Sigmoid colon (tissue), 7 donors: ENCODE data around the gene LPP. TPM values are rescaled to one million over a fixed set of nuclear protein-coding genes. Genes with fewer than 3 reads are reported as not detected.

Source experiments
- DNase-seq: peaks from one replicate; pipeline ENCODE4 v3.0.0-alpha.2; 2019
- H3K27ac ChIP-seq, 4 donors: fragments of 200-600 bp; sonication (generic); one replicate each; pipeline ENCODE4 v1.5.1; 2016 to 2019; ENCODE audit warnings: mild to moderate bottlenecking in 1 of 4
- H3K27me3 ChIP-seq, 3 donors: fragments of 200-600 bp; sonication (generic); one replicate each; pipeline ENCODE4 v1.5.1; 2019; ENCODE audit warnings: mild to moderate bottlenecking in 1 of 3
- H3K36me3 ChIP-seq, 4 donors: fragments of 200-600 bp; sonication (generic); one replicate each; pipeline ENCODE4 v1.5.1; 2016 to 2019
- H3K4me1 ChIP-seq, 4 donors: fragments of 200-600 bp; sonication (generic); one replicate each; pipeline ENCODE4 v1.5.1; 2017 to 2019
- H3K4me3 ChIP-seq, 4 donors: fragments of 200-600 bp; sonication (generic); one replicate each; pipeline ENCODE4 v1.5.1; 2017 to 2019; ENCODE audit warnings: mild to moderate bottlenecking in 2 of 4, moderate library complexity in 1 of 4
- H3K9me3 ChIP-seq, 4 donors: fragments of 200-600 bp in 3 of 4; sonication (generic) in 3 of 4; one replicate each; pipeline versions ENCODE4 v1.5.1 to v1.6.1; 2013 to 2019
- EP300 ChIP-seq, 4 donors: sonication (generic); formaldehyde crosslinking; IDR thresholded peaks; one replicate each; pipeline ENCODE4 v1.6.1; 2017; ENCODE audit warnings: antibody characterized with exemption in 4 of 4
- POLR2A ChIP-seq, 2 donors: fragments of 450-650 bp; IDR thresholded peaks; one replicate each; pipeline ENCODE4 v1.6.1; 2016; ENCODE audit warnings: antibody characterized with exemption in 2 of 2, mild to moderate bottlenecking in 2 of 2, moderate library complexity in 2 of 2
- POLR2AphosphoS5 ChIP-seq, 4 donors: sonication (generic); formaldehyde crosslinking; IDR thresholded peaks; one replicate each; pipeline ENCODE4 v1.6.1; 2017; ENCODE audit warnings: antibody characterized with exemption in 4 of 4
- WGBS, 2 donors: extraction: QIAGEN DNeasy Blood & Tissue Kit; methylation state at CpG; one replicate each; pipeline ENCODE4 v1.1.7; 2013; 5-methylcytosine and 5-hydroxymethylcytosine counted together
- intact Hi-C: fragments of 100-400 bp; cut with DNase I; formaldehyde crosslinking; loops from one replicate; pipeline ENCODE4 v1.15.1; 2023
- polyA plus RNA-seq, 3 donors: library from polyadenylated mRNA; stranded (reverse); fragments of 200-250 nt; gene quantifications; one replicate each; pipeline ENCODE4 v1.2.3, GENCODE V29; 2013
- total RNA-seq, 4 donors: library from RNA; depleted of rRNA; stranded (reverse); fragments of >200 nt; gene quantifications; one replicate each; pipeline ENCODE4 v1.1.0, GENCODE V29; 2016
- TF ChIP-seq, protein P1 (sequence below), 4 experiments: fragments of 450-650 bp in 3 of 4; fragments of 200-600 bp in 1 of 4; IDR thresholded peaks; one replicate each; pipeline ENCODE4 v1.5.1; 2016 to 2019; ENCODE audit warnings: antibody characterized with exemption in 4 of 4, mild to moderate bottlenecking in 3 of 4, moderate library complexity in 2 of 4
- donor health status: healthy with polysubstance abuse.
- donor health status: Bipolar disorder and iron deficiency.
- donor health status: healthy.

Gene LPP
- total and polyA plus RNA-seq, 7 donors = 5.3 to 1,773 (median 824) TPM

DNA sequence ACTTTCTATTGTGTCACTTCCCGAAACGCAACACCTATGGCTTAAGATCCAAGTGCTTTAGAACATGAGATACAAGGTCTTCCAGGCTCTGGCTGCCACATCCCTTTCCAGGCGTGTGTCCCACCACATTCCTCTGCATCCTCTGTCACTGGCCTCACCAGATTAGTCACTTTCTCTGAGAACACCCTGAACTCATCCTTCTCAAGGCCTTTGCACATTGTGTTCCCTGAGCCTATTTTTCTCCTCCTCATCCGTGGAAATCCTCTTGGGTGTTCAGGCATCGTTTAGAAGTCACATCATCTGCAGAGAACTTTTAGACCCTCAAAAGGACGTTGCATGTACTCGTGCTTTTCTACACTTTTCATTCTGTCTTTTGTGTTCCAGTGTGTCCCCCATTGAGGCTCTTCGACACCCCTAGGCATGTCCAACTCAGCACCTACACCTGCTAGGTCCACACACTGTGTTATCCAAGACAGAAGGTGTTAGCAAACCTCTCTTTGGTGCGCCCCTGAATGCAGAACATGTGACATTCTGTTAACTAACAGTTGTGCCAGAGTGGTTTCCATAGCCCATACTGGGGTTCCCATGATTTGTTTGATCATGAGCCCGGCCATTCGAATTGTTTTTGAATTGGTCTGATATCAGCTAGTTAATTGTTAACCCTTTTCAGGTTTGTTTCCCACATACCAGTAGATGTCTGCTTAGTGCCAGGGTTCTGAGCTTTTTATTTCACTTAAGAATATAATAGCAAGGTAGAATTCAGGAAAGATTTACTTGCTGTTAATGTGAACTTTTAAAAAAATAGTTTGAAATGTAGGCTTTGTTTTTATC is 67.2 kb downstream of the LPP start:
- TF ChIP-seq, protein P1, sequence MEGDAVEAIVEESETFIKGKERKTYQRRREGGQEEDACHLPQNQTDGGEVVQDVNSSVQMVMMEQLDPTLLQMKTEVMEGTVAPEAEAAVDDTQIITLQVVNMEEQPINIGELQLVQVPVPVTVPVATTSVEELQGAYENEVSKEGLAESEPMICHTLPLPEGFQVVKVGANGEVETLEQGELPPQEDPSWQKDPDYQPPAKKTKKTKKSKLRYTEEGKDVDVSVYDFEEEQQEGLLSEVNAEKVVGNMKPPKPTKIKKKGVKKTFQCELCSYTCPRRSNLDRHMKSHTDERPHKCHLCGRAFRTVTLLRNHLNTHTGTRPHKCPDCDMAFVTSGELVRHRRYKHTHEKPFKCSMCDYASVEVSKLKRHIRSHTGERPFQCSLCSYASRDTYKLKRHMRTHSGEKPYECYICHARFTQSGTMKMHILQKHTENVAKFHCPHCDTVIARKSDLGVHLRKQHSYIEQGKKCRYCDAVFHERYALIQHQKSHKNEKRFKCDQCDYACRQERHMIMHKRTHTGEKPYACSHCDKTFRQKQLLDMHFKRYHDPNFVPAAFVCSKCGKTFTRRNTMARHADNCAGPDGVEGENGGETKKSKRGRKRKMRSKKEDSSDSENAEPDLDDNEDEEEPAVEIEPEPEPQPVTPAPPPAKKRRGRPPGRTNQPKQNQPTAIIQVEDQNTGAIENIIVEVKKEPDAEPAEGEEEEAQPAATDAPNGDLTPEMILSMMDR (IDR thresholded peaks at IDR 0.05) = no peak
- peak; percentile 95 to 100 (median 100) for TF ChIP-seq EP300 (IDR thresholded peaks at IDR 0.05)
- TF ChIP-seq POLR2A (IDR thresholded peaks at IDR 0.05) = no peak
- peak; percentile 81 to 96 (median 89) for TF ChIP-seq POLR2AphosphoS5 (IDR thresholded peaks at IDR 0.05)
- H3K27me3 ChIP-seq = no peaks in the 10 kb centered on the region
- 74 to 83% methylated on average over 11 of the region's 11 CpGs for WGBS, 2 donors
- peak; percentile 91 for DNase-seq
- peak overlapping the region in 2 of 4 donors; percentile 22 to 25 for H3K4me3 ChIP-seq
- H3K9me3 ChIP-seq = no peaks in the 10 kb centered on the region
- H3K36me3 ChIP-seq = no peaks in the 10 kb centered on the region
- peak overlapping the region; percentile 84 to 97 (median 93) for H3K27ac ChIP-seq
- intact Hi-C loops = loop anchor here (2.0 to 5.0 kb wide), 2 partner anchors 46 to 726 kb away; no protein-coding TSS in a partner anchor
- H3K4me1 ChIP-seq = peaks cover 2 to 99% (median 95%) of the 10 kb centered on the region in 4 donors

DNA sequence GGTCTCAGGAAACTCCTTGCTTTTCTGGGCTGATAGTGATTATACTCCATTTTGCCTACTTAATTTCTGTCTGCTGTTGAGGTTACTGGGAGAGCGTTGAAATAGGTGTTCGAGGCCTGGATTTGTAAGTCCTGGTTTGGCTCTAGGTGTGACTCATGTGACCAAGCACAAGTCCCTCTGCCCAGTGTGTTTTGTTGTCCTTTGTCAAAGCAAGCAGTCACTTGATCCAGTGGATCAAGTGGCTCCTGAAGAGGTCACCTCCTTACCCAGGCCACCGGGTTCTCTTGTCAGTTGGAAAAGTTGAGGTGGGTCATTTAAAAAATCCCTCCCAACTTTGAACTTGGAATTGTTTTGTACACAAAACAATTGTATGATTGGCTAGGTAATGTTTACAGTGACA is 70.0 kb downstream of the LPP start:
- peaks cover 2 to 97% (median 92%) of the 10 kb centered on the region in 4 donors for H3K4me1 ChIP-seq
- WGBS, 2 donors = 78 to 93% methylated on average over 3 of the region's 3 CpGs
- peak overlapping the region; percentile 84 to 97 (median 93) for H3K27ac ChIP-seq
- TF ChIP-seq EP300 (IDR thresholded peaks at IDR 0.05) = no peak
- no peak for TF ChIP-seq POLR2AphosphoS5 (IDR thresholded peaks at IDR 0.05)
- TF ChIP-seq, protein P1 (IDR thresholded peaks at IDR 0.05) = no peak
- no peaks in the 10 kb centered on the region for H3K9me3 ChIP-seq
- no peaks in the 10 kb centered on the region for H3K27me3 ChIP-seq
- intact Hi-C loops = loop anchor here (5.0 kb wide), 1 partner anchor 723 kb away; no protein-coding TSS in a partner anchor
- H3K36me3 ChIP-seq = peaks cover 0 to 5% (median 0%) of the 10 kb centered on the region in 4 donors
- DNase-seq = no peak
- no peak overlapping the region for H3K4me3 ChIP-seq

DNA sequence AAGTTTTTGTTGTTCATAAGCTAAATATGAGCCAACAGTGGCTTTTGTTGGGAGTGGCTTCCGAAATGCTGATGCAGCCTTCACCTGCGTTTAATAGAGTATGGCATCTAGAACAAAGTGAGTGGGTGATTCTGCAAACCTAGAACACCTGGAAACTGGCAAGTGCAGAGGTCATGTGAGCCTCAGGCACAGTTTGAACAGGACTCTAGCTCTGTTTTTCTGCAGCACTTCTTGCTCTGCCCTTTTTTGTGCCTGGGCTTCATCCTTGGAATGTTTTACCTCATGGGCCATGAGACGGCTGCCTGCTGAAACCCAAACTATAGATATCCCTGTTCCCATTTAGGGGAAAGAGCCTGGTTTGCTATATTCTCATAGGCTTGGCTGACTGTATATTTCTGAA is 73.5 kb downstream of the LPP start:
- H3K4me1 ChIP-seq = peaks cover 0 to 95% (median 90%) of the 10 kb centered on the region in 4 donors
- no peak for DNase-seq

GRCh38 chr3:188229177-188229576 is 75.2 kb downstream of the LPP start:
- no peak for DNase-seq
- no peak for TF ChIP-seq POLR2AphosphoS5 (IDR thresholded peaks at IDR 0.05)
- intact Hi-C loops = no loop called here
- H3K27me3 ChIP-seq = no peaks in the 10 kb centered on the region
- H3K9me3 ChIP-seq = no peaks in the 10 kb centered on the region
- H3K4me3 ChIP-seq = no peak overlapping the region
- H3K27ac ChIP-seq = peak overlapping the region; percentile 74 to 97 (median 93)
- peaks cover 0 to 5% (median 0%) of the 10 kb centered on the region in 4 donors for H3K36me3 ChIP-seq
- peaks cover 0 to 95% (median 91%) of the 10 kb centered on the region in 4 donors for H3K4me1 ChIP-seq
- 25 to 63% methylated on average over 7 of the region's 7 CpGs for WGBS, 2 donors

More for the DNA sequence above, 73.5 kb downstream of the LPP start:
- H3K36me3 ChIP-seq = peaks cover 0 to 5% (median 0%) of the 10 kb centered on the region in 4 donors
- TF ChIP-seq, protein P1 (IDR thresholded peaks at IDR 0.05) = no peak
- TF ChIP-seq EP300 (IDR thresholded peaks at IDR 0.05) (peak in 1 of 4 donors; percentile 70), POLR2A (IDR thresholded peaks at IDR 0.05) (no peak), POLR2AphosphoS5 (IDR thresholded peaks at IDR 0.05) (peak in 1 of 4 donors; percentile 33)
- intact Hi-C loops = no loop called here
- no peak overlapping the region for H3K4me3 ChIP-seq
- no peaks in the 10 kb centered on the region for H3K9me3 ChIP-seq
- peak overlapping the region; percentile 74 to 97 (median 93) for H3K27ac ChIP-seq
- H3K27me3 ChIP-seq = no peaks in the 10 kb centered on the region
- 88 to 98% methylated on average over 3 of the region's 3 CpGs for WGBS, 2 donors

GRCh38 chr3:188229726-188230125 is 75.8 kb downstream of the LPP start:
- intact Hi-C loops = no loop called here
- TF ChIP-seq POLR2AphosphoS5 (IDR thresholded peaks at IDR 0.05) (no peak), POLR2A (IDR thresholded peaks at IDR 0.05) (no peak), EP300 (IDR thresholded peaks at IDR 0.05) (no peak)
- TF ChIP-seq, protein P1 (IDR thresholded peaks at IDR 0.05) = no peak
- peak overlapping the region; percentile 74 to 97 (median 93) for H3K27ac ChIP-seq
- H3K4me3 ChIP-seq = no peak overlapping the region
- H3K27me3 ChIP-seq = no peaks in the 10 kb centered on the region
- H3K36me3 ChIP-seq = peaks cover 0 to 5% (median 0%) of the 10 kb centered on the region in 4 donors
- H3K4me1 ChIP-seq = peaks cover 0 to 95% (median 91%) of the 10 kb centered on the region in 4 donors
- DNase-seq = no peak
- WGBS, 2 donors = 91 to 95% methylated on average over 2 of the region's 2 CpGs
- no peaks in the 10 kb centered on the region for H3K9me3 ChIP-seq
